SKM-1 treated with dmso at 0.1 percent for 144 hours (cell line): ENCODE measurements around the gene PSKH1.
A peak's percentile ranks its signal among the peaks of the same experiment; 100 is the strongest.
"Not testable (repeated sequence)": the region's sequence is repeated elsewhere in the genome, so short reads cannot be mapped to it uniquely, and the experiment has no call there.

Experiments used
- DNase-seq: peaks from one replicate; lab custom pipeline; 2025; ENCODE audit not compliant: unreplicated experiment; lab: John Stamatoyannopoulos, UW

PSKH1 gene

GRCh38 chr16:67923414-67924116 is 30.5 kb downstream of the PSKH1 start:
- no peak for DNase-seq

GRCh38 chr16:67924140-67924906 is 31.3 kb downstream of the PSKH1 start:
- DNase-seq: no peak

- no peak for DNase-seq
Measured at GRCh38 chr16:67926181-67926750, 33.2 kb downstream of the PSKH1 start.

GRCh38 chr16:67927131-67927941 is 34.3 kb downstream of the PSKH1 start:
- DNase-seq: no peak

- DNase-seq: no peak
Measured at GRCh38 chr16:67928147-67928546, 35.1 kb downstream of the PSKH1 start.

GRCh38 chr16:67928561-67929364 is 35.7 kb downstream of the PSKH1 start:
- DNase-seq: peak; percentile 25

- DNase-seq: no peak
Measured at GRCh38 chr16:67930191-67930590, 37.1 kb downstream of the PSKH1 start.

GRCh38 chr16:67930678-67931211 is 37.7 kb downstream of the PSKH1 start:
- DNase-seq: no peak

GRCh38 chr16:67931712-67932461 is 38.8 kb downstream of the PSKH1 start, which contains the start of gene CTRL:
CTRL (minus strand) TSS chr16:67931862; CDS start chr16:67931852, 10 bp downstream.
- DNase-seq: no peak

- DNase-seq: no peak
Measured at GRCh38 chr16:67932462-67932840, 39.4 kb downstream of the PSKH1 start.

GRCh38 chr16:67933805-67934204 is 40.8 kb downstream of the PSKH1 start:
- DNase-seq: no peak

- DNase-seq: no peak
Measured at GRCh38 chr16:67934306-67935100, 41.4 kb downstream of the PSKH1 start.

GRCh38 chr16:67935101-67935401 is 42.0 kb downstream of the PSKH1 start:
- DNase-seq: no peak

- peak; percentile 86 for DNase-seq
Measured at GRCh38 chr16:67935402-67936123, 42.5 kb downstream of the PSKH1 start.

- peak; percentile 54 for DNase-seq
Measured at GRCh38 chr16:67936124-67936879, 43.2 kb downstream of the PSKH1 start, which contains the start of gene PSMB10. PSMB10 (minus strand) TSS chr16:67936850; CDS start chr16:67936749, 101 bp downstream.

- peak; percentile 93 for DNase-seq
Measured at GRCh38 chr16:67936880-67937605, 44.0 kb downstream of the PSKH1 start.

GRCh38 chr16:67937713-67938112 is 44.7 kb downstream of the PSKH1 start:
- not testable (repeated sequence) for DNase-seq
